ENCODE results near the gene ANK2. TPM values are rescaled to one million over a fixed set of nuclear protein-coding genes. Genes with fewer than 3 reads are reported as not detected.

ANK2 gene
- total and polyA plus RNA-seq, 2 of the 13 experiments (the other 11 are each of a cell fraction or from before 2014, with no cell fraction given), result 2.7 to 15.1 TPM

DNA sequence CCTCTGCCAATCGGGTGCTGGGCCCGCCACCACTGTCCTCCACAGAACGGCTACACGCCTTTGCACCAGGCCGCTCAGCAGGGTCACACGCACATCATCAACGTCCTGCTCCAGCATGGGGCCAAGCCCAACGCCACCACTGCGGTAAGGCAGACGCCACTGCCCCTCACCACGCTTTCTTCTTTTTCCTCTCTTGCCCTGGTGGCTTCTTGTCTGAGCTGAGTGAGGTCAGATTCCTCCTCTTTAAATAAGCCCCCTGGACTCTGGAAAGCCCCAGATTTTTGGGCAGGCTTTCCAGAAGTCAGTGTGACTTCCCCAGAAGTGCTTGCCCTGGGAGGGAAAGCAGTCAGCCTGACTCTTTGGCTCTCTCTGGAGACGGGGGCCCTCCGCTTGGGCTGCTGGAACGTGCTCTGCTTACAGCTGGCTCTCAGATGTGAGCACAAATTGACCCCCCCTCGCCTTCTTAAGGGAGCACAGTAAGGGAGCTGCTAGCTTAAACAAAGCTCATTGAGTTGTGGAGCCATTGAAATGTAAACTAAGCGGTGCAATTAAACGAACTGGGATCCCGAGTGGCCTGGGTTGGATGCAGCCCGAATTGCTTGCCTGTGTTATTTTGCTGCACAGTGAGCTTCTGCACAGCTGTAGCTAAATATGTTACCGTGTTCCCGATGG is 243.1 kb downstream of the ANK2 start (continued):
- TF ChIP-seq, protein P1, sequence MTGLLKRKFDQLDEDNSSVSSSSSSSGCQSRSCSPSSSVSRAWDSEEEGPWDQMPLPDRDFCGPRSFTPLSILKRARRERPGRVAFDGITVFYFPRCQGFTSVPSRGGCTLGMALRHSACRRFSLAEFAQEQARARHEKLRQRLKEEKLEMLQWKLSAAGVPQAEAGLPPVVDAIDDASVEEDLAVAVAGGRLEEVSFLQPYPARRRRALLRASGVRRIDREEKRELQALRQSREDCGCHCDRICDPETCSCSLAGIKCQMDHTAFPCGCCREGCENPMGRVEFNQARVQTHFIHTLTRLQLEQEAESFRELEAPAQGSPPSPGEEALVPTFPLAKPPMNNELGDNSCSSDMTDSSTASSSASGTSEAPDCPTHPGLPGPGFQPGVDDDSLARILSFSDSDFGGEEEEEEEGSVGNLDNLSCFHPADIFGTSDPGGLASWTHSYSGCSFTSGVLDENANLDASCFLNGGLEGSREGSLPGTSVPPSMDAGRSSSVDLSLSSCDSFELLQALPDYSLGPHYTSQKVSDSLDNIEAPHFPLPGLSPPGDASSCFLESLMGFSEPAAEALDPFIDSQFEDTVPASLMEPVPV (CRISPR knock-in tag; IDR thresholded peaks at IDR 0.05), result no peak
- TF ChIP-seq PHF21A (CRISPR knock-in tag; IDR thresholded peaks at IDR 0.05) (no peak), NFRKB (IDR thresholded peaks at IDR 0.05) (no peak), HCFC1 (IDR thresholded peaks at IDR 0.05; ENCODE audit: low read depth, low read length) (no peak), HMG20A (CRISPR knock-in tag; IDR thresholded peaks at IDR 0.05; ENCODE audit: borderline replicate concordance) (no peak)
- TF ChIP-seq, protein P2, sequence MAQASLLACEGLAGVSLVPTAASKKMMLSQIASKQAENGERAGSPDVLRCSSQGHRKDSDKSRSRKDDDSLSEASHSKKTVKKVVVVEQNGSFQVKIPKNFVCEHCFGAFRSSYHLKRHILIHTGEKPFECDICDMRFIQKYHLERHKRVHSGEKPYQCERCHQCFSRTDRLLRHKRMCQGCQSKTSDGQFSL (CRISPR knock-in tag; IDR thresholded peaks at IDR 0.05), result no peak

DNA sequence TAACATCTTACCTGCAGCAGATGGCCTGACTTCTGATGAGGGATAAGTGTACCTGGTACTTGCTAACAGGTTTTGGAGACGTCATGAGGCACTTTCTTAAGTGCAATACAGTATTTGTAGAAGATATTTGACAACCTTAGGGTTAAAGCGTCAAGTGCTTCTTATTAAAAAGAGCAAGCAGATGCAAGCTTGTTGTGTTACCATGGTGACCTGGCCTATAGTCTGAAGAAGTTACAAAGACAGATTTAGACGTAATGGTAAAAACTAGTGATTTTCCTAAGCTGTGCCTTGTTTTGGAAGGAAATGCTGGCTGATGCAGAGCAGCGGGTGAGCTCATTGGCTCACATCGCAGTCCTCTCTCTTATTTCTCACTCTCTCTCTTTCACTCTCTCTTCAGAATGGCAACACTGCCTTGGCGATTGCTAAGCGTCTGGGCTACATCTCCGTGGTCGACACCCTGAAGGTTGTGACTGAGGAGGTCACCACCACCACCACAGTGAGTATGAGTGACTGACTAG is 243.6 kb downstream of the ANK2 start:
- 94% methylated on average over 9 of the region's 9 CpGs for WGBS (ENCODE audit: low lambda C conversion rate)
- Histone ChIP-seq H3K27ac (ENCODE audit: extremely low read length, insufficient read depth, low read length) (no peak overlapping the region), H2AFZ (ENCODE audit: low read length) (no peak overlapping the region), H3K36me3 (replicated peaks in 1 of 2; ENCODE audit: control insufficient read depth in 1 of 2, insufficient read depth in 2 of 2, low read length in 2 of 2) (no peaks in the 10 kb centered on the region), H3K9ac (ENCODE audit: insufficient read depth, low read depth, low read length) (no peak overlapping the region), H4K20me1 (ENCODE audit: insufficient read depth, low read length) (no peaks in the 10 kb centered on the region), H3K79me2 (ENCODE audit: insufficient read depth, low read length) (no peaks in the 10 kb centered on the region), H3K4me1 (ENCODE audit: insufficient read depth, low read length) (no peaks in the 10 kb centered on the region), H3K4me3 (replicated peaks in 1 of 3; ENCODE audit: insufficient read depth in 1 of 3, low read depth in 2 of 3, low read length in 3 of 3) (no peak overlapping the region), H3K4me2 (ENCODE audit: low read depth, low read length) (no peak overlapping the region), H3K27me3 (ENCODE audit: control insufficient read depth in 1 of 2, insufficient read depth in 2 of 2, low read length in 2 of 2) (no peaks in the 10 kb centered on the region), H3K9me3 (ENCODE audit: low read length) (no peaks in the 10 kb centered on the region)
- ChIA-PET POLR2A (no interaction called here), CTCF (ENCODE audit: low intra/inter-chr PET ratio, low total read pairs) (no interaction called here)
- no peak for FAIRE-seq
- intact Hi-C loops (cut with micrococcal nuclease; ENCODE audit: unreplicated experiment) (no loop called here), in situ Hi-C loops (cut with HindIII; ENCODE audit: extremely low pct_ligation_motif_present, low pct_unique_long_range_greater_than_20kb) (no loop called here)
- ATAC-seq, result no peak
- DNase-seq (ENCODE audit: low spot score), result no peak
- BruUV-seq (replicated peaks), result no TSS peak
- no peak for TF ChIP-seq ZFP36 (IDR thresholded peaks at IDR 0.05; ENCODE audit: borderline replicate concordance, low read depth, low read length, partially characterized antibody)
- TF ChIP-seq FIP1L1 (IDR thresholded peaks at IDR 0.05; ENCODE audit: borderline replicate concordance, insufficient read depth, low read depth, low read length), result no peak
- TF ChIP-seq, protein P3, sequence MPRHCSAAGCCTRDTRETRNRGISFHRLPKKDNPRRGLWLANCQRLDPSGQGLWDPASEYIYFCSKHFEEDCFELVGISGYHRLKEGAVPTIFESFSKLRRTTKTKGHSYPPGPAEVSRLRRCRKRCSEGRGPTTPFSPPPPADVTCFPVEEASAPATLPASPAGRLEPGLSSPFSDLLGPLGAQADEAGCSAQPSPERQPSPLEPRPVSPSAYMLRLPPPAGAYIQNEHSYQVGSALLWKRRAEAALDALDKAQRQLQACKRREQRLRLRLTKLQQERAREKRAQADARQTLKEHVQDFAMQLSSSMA (CRISPR knock-in tag; IDR thresholded peaks at IDR 0.05), result no peak
- no peak for TF ChIP-seq KLF11 (CRISPR knock-in tag; IDR thresholded peaks at IDR 0.05)
- no peak for TF ChIP-seq SP2 (CRISPR knock-in tag; IDR thresholded peaks at IDR 0.05)
- no peak for TF ChIP-seq ARHGAP35 (CRISPR knock-in tag; IDR thresholded peaks at IDR 0.05; ENCODE audit: borderline replicate concordance)
- TF ChIP-seq POLR2G (IDR thresholded peaks at IDR 0.05; ENCODE audit: low read depth, low read length), result no peak
- TF ChIP-seq, protein P4, sequence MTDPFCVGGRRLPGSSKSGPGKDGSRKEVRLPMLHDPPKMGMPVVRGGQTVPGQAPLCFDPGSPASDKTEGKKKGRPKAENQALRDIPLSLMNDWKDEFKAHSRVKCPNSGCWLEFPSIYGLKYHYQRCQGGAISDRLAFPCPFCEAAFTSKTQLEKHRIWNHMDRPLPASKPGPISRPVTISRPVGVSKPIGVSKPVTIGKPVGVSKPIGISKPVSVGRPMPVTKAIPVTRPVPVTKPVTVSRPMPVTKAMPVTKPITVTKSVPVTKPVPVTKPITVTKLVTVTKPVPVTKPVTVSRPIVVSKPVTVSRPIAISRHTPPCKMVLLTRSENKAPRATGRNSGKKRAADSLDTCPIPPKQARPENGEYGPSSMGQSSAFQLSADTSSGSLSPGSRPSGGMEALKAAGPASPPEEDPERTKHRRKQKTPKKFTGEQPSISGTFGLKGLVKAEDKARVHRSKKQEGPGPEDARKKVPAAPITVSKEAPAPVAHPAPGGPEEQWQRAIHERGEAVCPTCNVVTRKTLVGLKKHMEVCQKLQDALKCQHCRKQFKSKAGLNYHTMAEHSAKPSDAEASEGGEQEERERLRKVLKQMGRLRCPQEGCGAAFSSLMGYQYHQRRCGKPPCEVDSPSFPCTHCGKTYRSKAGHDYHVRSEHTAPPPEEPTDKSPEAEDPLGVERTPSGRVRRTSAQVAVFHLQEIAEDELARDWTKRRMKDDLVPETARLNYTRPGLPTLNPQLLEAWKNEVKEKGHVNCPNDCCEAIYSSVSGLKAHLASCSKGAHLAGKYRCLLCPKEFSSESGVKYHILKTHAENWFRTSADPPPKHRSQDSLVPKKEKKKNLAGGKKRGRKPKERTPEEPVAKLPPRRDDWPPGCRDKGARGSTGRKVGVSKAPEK (CRISPR knock-in tag; IDR thresholded peaks at IDR 0.05; ENCODE audit: borderline replicate concordance), result no peak
- no peak for TF ChIP-seq RBFOX2 (IDR thresholded peaks at IDR 0.05; ENCODE audit: low read depth, low read length)
- no peak for TF ChIP-seq ZNF775 (CRISPR knock-in tag; IDR thresholded peaks at IDR 0.05; ENCODE audit: borderline replicate concordance)
- no peak for TF ChIP-seq ZNF878 (CRISPR knock-in tag; IDR thresholded peaks at IDR 0.05)
- no peak for TF ChIP-seq BRCA1 (CRISPR knock-in tag; IDR thresholded peaks at IDR 0.05)
- no peak for TF ChIP-seq TBX3 (IDR thresholded peaks at IDR 0.05; ENCODE audit: borderline replicate concordance)
